Bronchial epithelial cell (primary cell): ENCODE data around the gene ITLN1. TPM values are rescaled to one million over a fixed set of nuclear protein-coding genes. Genes with fewer than 3 reads are reported as not detected.
"Not testable (repeated sequence)": the region's sequence is repeated elsewhere in the genome, so short reads cannot be mapped to it uniquely, and the experiment has no call there.

Experiments used
- DNase-seq: peaks from one replicate; pipeline ENCODE4 v3.0.0-alpha.2; 2010; ENCODE audit warnings: low read depth
- FAIRE-seq: peaks from 2 replicates; lab custom pipeline; 2011; peaks lifted over from hg19 to GRCh38; lab: Jason Lieb, UNC
- H3K27me3 ChIP-seq: 2 replicates; pipeline ENCODE4 v1.5.1; 2011; ENCODE audit warnings: low read length; ENCODE audit not compliant: control insufficient read depth, insufficient read depth
- H3K36me3 ChIP-seq: 2 replicates; pipeline ENCODE4 v1.5.1; 2011; ENCODE audit warnings: low read length; ENCODE audit not compliant: control insufficient read depth, insufficient read depth
- H3K4me3 ChIP-seq: 2 replicates; pipeline ENCODE4 v1.5.1; 2011; ENCODE audit warnings: mild to moderate bottlenecking, low read depth, low read length, control low read depth
- CTCF ChIP-seq: IDR thresholded peaks from 2 replicates; pipeline ENCODE4 v1.5.1; 2011; ENCODE audit warnings: mild to moderate bottlenecking, moderate library complexity, low read length, control low read depth, inconsistent platforms; ENCODE audit not compliant: insufficient read depth, severe bottlenecking
- total RNA-seq: library from RNA; depleted of rRNA; stranded (reverse); fragments of >200 nt; gene quantifications from 2 replicates; pipeline ENCODE4 v1.2.1, GENCODE V29; 2014

Gene ITLN1
- total RNA-seq, 1 donor from 2014 or later = not detected

GRCh38 chr1:160883581-160884513 is 1.1 kb downstream of the ITLN1 start:
- H3K27me3 ChIP-seq = no peaks in the 10 kb centered on the region
- no peak for TF ChIP-seq CTCF
- DNase-seq (no peak), FAIRE-seq (no peak)
- no peak overlapping the region for H3K4me3 ChIP-seq
- no peaks in the 10 kb centered on the region for H3K36me3 ChIP-seq

GRCh38 chr1:160882582-160882981 is 2.4 kb downstream of the ITLN1 start:
- Histone ChIP-seq H3K36me3 (no peaks in the 10 kb centered on the region), H3K4me3 (no peak overlapping the region), H3K27me3 (no peaks in the 10 kb centered on the region)
- DNase-seq (no peak), FAIRE-seq (no peak)
- no peak for TF ChIP-seq CTCF

GRCh38 chr1:160881264-160881663 is 3.7 kb downstream of the ITLN1 start:
- H3K27me3 ChIP-seq, H3K36me3 ChIP-seq, DNase-seq, FAIRE-seq, H3K4me3 ChIP-seq: not testable (repeated sequence)

GRCh38 chr1:160880216-160880615 is 4.8 kb downstream of the ITLN1 start:
- FAIRE-seq (peak; percentile 50), DNase-seq (no peak)
- no peaks in the 10 kb centered on the region for H3K36me3 ChIP-seq
- no peak overlapping the region for H3K4me3 ChIP-seq
- TF ChIP-seq CTCF = no peak
- no peaks in the 10 kb centered on the region for H3K27me3 ChIP-seq

- H3K4me3 ChIP-seq = no peak overlapping the region
- no peak for TF ChIP-seq CTCF
- DNase-seq (no peak), FAIRE-seq (peak; percentile 79)
- no peaks in the 10 kb centered on the region for H3K36me3 ChIP-seq
- no peaks in the 10 kb centered on the region for H3K27me3 ChIP-seq
Observed at GRCh38 chr1:160879056-160879455, 5.9 kb downstream of the ITLN1 start.

GRCh38 chr1:160877221-160877620 is 7.8 kb downstream of the ITLN1 start:
- no peak overlapping the region for H3K4me3 ChIP-seq
- FAIRE-seq (no peak), DNase-seq (no peak)
- H3K36me3 ChIP-seq = no peaks in the 10 kb centered on the region
- H3K27me3 ChIP-seq = no peaks in the 10 kb centered on the region
- peak; percentile 14 for TF ChIP-seq CTCF
